MM.1S (cell line): ENCODE results near the gene SLC6A3.

Experiments used
- DNase-seq: peaks from one replicate; pipeline ENCODE4 v3.0.0-alpha.2; 2015
- H2AFZ ChIP-seq: fragments of 300-600 bp; sonication (generic); 2 replicates; pipeline ENCODE4 v1.6.0; 2016; ENCODE audit warnings: antibody characterized with exemption, low read length
- H3F3A ChIP-seq: fragments of 300-600 bp; sonication (generic); 2 replicates; pipeline ENCODE4 v1.6.1; 2016; ENCODE audit warnings: mild to moderate bottlenecking, antibody characterized with exemption, low read length, moderate library complexity, mixed read lengths; ENCODE audit not compliant: insufficient read depth
- H3K27ac ChIP-seq: fragments of 300-600 bp; sonication (generic); 2 replicates; pipeline ENCODE4 v1.5.1; 2016; ENCODE audit warnings: mild to moderate bottlenecking, low read length
- H3K27me3 ChIP-seq: fragments of 300-600 bp; sonication (generic); replicated peaks from 2 replicates; pipeline ENCODE4 v1.6.0; 2016; ENCODE audit warnings: low read length; ENCODE audit not compliant: insufficient read depth
- H3K36me3 ChIP-seq: fragments of 300-600 bp; sonication (generic); replicated peaks from 2 replicates; pipeline ENCODE4 v1.6.1; 2016; ENCODE audit warnings: mild to moderate bottlenecking, low read length, mixed read lengths; ENCODE audit not compliant: insufficient read depth
- H3K4me1 ChIP-seq: fragments of 300-600 bp; sonication (generic); 2 replicates; pipeline ENCODE4 v1.6.1; 2016; ENCODE audit warnings: low read length, mixed read lengths
- H3K4me2 ChIP-seq: fragments of 300-600 bp; sonication (generic); 2 replicates; pipeline ENCODE4 v1.6.0; 2016; ENCODE audit warnings: low read depth, low read length
- H3K4me3 ChIP-seq: fragments of 300-600 bp; sonication (generic); 2 replicates; pipeline ENCODE4 v1.5.1; 2016; ENCODE audit warnings: low read length, mixed read lengths
- H3K79me2 ChIP-seq: fragments of 300-600 bp; sonication (generic); 2 replicates; pipeline ENCODE4 v1.6.1; 2016; ENCODE audit warnings: mixed run types, low read length, mixed read lengths
- H3K9ac ChIP-seq: fragments of 300-600 bp; sonication (generic); 2 replicates; pipeline ENCODE4 v1.6.1; 2016; ENCODE audit warnings: low read length, mixed read lengths
- H3K9me2 ChIP-seq: fragments of 300-600 bp; sonication (generic); replicated peaks from 2 replicates; pipeline ENCODE4 v1.6.1; 2016; ENCODE audit warnings: mild to moderate bottlenecking, low read length, mixed read lengths; ENCODE audit not compliant: insufficient read depth
- H3K9me3 ChIP-seq: fragments of 300-600 bp; sonication (generic); replicated peaks from 2 replicates; pipeline ENCODE4 v1.6.1; 2016; ENCODE audit warnings: mild to moderate bottlenecking, low read length, mixed read lengths; ENCODE audit not compliant: insufficient read depth
- H4K20me1 ChIP-seq: fragments of 300-600 bp; sonication (generic); 2 replicates; pipeline ENCODE4 v1.6.1; 2016; ENCODE audit warnings: mild to moderate bottlenecking, low read length, moderate library complexity, mixed read lengths; ENCODE audit not compliant: insufficient read depth
- CTCF ChIP-seq: fragments of 300-600 bp; sonication (generic); IDR thresholded peaks from 2 replicates; pipeline ENCODE4 v1.5.1; 2016; ENCODE audit warnings: antibody characterized with exemption, low read length, mixed read lengths
- EZH2 ChIP-seq: fragments of 300-600 bp; sonication (generic); optimal IDR thresholded peaks from 2 replicates; pipeline ENCODE3; 2017; ENCODE audit warnings: low read depth, mild to moderate bottlenecking, antibody characterized with exemption, low read length, mixed read lengths
- EZH2phosphoT487 ChIP-seq: fragments of 300-600 bp; sonication (generic); IDR thresholded peaks from 2 replicates; pipeline ENCODE4 v1.6.1; 2018; ENCODE audit warnings: antibody characterized with exemption, low read length

The SLC6A3 gene

GRCh38 chr5:1437876-1438559 is 7.2 kb downstream of the SLC6A3 start:
- no peak overlapping the region for H3K4me2 ChIP-seq
- no peak for DNase-seq
- H4K20me1 ChIP-seq: no peaks in the 10 kb centered on the region
- H2AFZ ChIP-seq: no peak overlapping the region
- no peaks in the 10 kb centered on the region for H3F3A ChIP-seq
- H3K9me2 ChIP-seq: no peaks in the 10 kb centered on the region
- H3K9ac ChIP-seq: no peak overlapping the region
- peaks cover 59% of the 10 kb centered on the region for H3K27me3 ChIP-seq
- H3K36me3 ChIP-seq: no peaks in the 10 kb centered on the region
- no peak overlapping the region for H3K4me3 ChIP-seq
- no peak for TF ChIP-seq CTCF
- TF ChIP-seq EZH2phosphoT487: no peak
- no peak for TF ChIP-seq EZH2
- H3K4me1 ChIP-seq: no peaks in the 10 kb centered on the region
- no peaks in the 10 kb centered on the region for H3K79me2 ChIP-seq
- no peaks in the 10 kb centered on the region for H3K9me3 ChIP-seq
- H3K27ac ChIP-seq: no peak overlapping the region

- H3K4me2 ChIP-seq: no peak overlapping the region
- H3K79me2 ChIP-seq: no peaks in the 10 kb centered on the region
- no peak overlapping the region for H3K4me3 ChIP-seq
- H3K9me3 ChIP-seq: no peaks in the 10 kb centered on the region
- no peak for DNase-seq
- no peak overlapping the region for H3K9ac ChIP-seq
- H3K27me3 ChIP-seq: peaks cover 56% of the 10 kb centered on the region
- no peak overlapping the region for H2AFZ ChIP-seq
- H4K20me1 ChIP-seq: no peaks in the 10 kb centered on the region
- H3F3A ChIP-seq: no peaks in the 10 kb centered on the region
- no peak for TF ChIP-seq EZH2
- TF ChIP-seq CTCF: no peak
- no peak for TF ChIP-seq EZH2phosphoT487
- no peaks in the 10 kb centered on the region for H3K36me3 ChIP-seq
- no peaks in the 10 kb centered on the region for H3K9me2 ChIP-seq
- no peaks in the 10 kb centered on the region for H3K4me1 ChIP-seq
- H3K27ac ChIP-seq: no peak overlapping the region
Observed at GRCh38 chr5:1437226-1437829, 7.9 kb downstream of the SLC6A3 start.

GRCh38 chr5:1436681-1437080 is 8.6 kb downstream of the SLC6A3 start:
- Histone ChIP-seq H3K79me2 (no peaks in the 10 kb centered on the region), H3K9ac (no peak overlapping the region), H3F3A (no peaks in the 10 kb centered on the region), H2AFZ (no peak overlapping the region), H3K27me3 (peaks cover 57% of the 10 kb centered on the region), H3K36me3 (no peaks in the 10 kb centered on the region), H3K27ac (no peak overlapping the region), H4K20me1 (no peaks in the 10 kb centered on the region), H3K9me3 (no peaks in the 10 kb centered on the region), H3K4me2 (no peak overlapping the region), H3K9me2 (no peaks in the 10 kb centered on the region), H3K4me3 (no peak overlapping the region), H3K4me1 (no peaks in the 10 kb centered on the region)
- TF ChIP-seq CTCF (no peak), EZH2 (no peak)
- no peak for DNase-seq
